Subcutaneous adipose tissue (tissue), 4 donors: ENCODE measurements around the gene SLC48A1. TPM values are rescaled to one million over a fixed set of nuclear protein-coding genes. Genes with fewer than 3 reads are reported as not detected.

Experiments used
- total RNA-seq, 4 donors: library from RNA; depleted of rRNA; stranded (reverse); fragments of >200 nt; gene quantifications; one replicate each; pipeline ENCODE4 v1.1.0, GENCODE V29; 2016
- TF ChIP-seq, protein P1 (sequence below): fragments of 450-650 bp; IDR thresholded peaks from one replicate; pipeline ENCODE4 v1.5.1; 2016; ENCODE audit warnings: low read depth, mild to moderate bottlenecking, control low read depth, antibody characterized with exemption, moderate library complexity

SLC48A1 gene
- total RNA-seq, result 10 to 100 TPM; 18.9 to 38.4 (median 21.4) TPM

DNA sequence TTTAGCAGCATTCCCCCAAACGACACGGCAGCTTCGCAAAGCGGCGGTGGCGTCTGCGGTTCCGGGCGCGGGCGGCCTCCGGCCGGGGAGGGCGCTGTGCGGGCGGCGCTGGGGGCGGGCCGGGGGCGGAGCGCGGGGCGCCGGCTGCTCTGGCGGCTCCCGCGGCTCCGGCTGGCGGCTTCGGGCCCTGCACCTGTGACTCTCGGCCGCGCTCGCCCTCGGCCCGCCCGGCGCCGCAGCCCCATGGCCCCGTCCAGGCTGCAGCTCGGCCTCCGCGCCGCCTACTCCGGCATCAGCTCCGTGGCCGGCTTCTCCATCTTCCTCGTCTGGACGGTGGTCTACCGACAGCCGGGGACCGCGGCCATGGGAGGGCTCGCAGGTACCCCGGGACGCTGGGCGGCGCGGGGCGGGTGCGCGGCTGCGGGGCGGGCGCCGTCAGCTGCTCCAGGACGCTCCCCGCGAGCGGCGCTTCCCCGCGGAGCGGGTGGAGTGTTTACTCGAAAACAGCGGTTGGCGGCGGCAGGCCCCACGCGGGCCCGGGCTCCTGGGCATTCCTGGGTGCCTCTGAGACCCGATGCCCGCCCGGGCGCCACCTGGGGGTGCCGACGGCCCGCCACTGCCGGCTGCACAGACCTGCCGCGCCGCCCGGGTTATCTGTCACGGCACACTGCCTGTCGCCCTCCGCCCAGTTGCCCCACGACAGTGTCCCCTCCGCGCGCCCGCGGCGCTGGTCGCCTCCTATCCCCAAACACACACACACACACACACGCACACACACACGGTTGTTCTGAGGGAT is at the start of gene SLC48A1:
Gene SLC48A1 (plus strand): TSS at position 177 of the 796 bp plus-strand sequence. CDS start 67 bp downstream, at position 244.
- TF ChIP-seq, protein P1, sequence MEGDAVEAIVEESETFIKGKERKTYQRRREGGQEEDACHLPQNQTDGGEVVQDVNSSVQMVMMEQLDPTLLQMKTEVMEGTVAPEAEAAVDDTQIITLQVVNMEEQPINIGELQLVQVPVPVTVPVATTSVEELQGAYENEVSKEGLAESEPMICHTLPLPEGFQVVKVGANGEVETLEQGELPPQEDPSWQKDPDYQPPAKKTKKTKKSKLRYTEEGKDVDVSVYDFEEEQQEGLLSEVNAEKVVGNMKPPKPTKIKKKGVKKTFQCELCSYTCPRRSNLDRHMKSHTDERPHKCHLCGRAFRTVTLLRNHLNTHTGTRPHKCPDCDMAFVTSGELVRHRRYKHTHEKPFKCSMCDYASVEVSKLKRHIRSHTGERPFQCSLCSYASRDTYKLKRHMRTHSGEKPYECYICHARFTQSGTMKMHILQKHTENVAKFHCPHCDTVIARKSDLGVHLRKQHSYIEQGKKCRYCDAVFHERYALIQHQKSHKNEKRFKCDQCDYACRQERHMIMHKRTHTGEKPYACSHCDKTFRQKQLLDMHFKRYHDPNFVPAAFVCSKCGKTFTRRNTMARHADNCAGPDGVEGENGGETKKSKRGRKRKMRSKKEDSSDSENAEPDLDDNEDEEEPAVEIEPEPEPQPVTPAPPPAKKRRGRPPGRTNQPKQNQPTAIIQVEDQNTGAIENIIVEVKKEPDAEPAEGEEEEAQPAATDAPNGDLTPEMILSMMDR, result no peak

DNA sequence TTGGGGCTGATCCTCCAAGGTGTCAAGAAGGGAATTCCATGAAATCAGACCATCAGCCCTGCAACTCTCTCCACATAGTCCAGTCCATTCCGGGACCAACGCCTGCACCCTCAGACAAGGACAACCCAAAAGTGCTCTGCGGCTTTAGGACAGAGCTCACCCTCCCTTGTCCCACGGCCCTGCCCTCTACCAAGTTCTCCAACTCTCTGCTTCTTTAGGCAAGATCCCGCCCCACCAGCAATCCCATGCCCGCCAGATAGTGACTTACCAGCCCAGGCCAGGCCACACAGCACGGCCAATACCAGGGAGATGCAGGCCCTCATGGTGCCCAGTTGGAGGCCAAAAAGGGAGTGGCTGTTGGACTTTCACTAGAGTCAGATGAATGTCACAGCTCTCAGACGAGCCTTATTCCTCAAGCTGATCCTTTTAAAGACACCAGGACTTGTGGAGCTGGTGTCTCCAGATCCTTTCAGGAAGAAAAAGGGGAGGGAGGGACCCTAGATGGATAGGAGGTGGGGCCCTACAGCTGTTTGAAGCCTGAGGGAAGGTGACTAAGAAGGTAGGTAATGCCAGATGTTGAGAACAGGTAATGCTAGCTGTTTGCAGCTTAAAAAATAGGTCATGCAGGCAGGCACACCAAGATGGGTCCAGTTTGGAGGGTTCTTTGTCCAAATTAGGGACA is 47.8 kb upstream of the SLC48A1 start, which contains the start of gene ENDOU:
Gene ENDOU (minus strand): TSS at position 400 of the 682 bp plus-strand sequence. CDS start 77 bp downstream, at position 323.
- TF ChIP-seq, protein P1, result no peak

DNA sequence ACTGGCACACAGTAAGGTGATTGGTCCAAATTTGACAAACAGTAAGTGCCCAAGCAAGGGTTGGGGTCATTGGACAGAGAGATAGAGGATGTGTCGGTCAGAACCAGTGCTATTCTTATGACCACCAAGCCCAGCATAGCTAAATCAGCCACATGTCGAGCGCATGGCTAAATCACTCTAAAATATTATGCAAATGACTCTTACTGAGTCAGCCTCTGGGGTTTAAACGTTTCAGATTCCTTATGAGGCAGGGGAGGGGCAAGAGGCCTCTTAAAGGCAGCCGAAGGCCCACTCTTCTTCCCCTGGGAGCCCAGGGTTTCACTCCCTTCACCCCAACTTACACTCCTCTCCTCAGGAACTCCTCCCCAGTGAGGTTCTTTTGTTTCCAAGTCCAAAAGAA is 47.1 kb upstream of the SLC48A1 start:
- TF ChIP-seq, protein P1, result no peak

DNA sequence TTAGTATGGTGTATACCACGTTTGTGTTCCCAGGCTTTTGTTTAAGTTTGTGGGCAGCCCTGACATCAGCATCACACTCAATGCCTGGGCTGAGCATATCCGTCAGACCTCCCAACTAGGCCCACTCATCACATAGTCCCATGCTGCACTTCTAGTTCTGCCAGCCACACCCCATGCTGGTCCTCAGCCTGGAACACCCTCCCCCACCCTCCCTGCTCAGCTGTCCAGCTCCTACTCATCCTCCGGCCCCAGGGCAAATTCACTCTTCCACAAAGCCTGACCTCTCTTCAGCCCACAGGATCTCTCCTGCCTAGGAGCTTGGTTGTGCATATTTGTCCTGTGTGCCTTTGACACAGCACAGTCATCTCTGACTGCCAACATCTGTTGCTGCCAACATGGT is 43.8 kb upstream of the SLC48A1 start:
- TF ChIP-seq, protein P1, result no peak

DNA sequence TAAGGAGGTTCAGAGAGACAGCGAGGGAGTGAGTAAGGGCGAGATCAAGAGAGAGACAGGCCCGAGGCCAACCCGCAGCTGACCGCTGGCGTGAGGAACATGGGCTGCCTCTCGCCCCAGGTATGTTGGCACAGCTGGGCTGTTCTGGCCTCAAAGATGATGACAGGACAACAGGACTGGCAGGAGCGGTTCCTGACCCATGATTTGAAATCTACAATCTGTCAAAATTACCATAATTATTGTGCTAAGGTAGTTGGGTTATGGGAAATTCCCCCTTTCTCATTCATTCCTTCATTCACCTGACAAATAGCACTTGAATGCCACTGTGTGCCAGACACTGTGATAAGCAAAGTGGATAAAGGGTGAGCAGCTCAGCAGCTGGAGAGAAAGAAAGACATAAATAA is 42.7 kb upstream of the SLC48A1 start:
- TF ChIP-seq, protein P1, result no peak

DNA sequence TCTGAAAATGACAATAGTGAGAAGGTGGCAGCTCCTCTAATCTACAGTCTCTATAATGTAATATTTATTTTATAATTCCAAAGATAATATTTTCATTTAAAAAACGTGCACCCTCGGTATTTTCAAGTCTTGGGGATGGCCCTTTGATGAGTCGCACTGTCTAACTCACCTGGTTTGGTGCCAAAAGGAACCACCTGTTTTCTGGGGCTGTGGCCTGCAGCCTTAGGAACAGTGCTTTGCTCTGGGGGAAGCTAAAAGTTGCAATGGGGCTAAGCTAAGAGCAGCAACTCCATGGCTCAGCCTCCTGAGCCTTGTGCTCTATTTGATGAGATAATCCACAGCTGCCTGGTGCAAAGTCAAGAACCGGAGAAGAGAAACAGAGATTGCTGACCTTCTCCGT is 41.3 kb upstream of the SLC48A1 start:
- TF ChIP-seq, protein P1, result no peak

DNA sequence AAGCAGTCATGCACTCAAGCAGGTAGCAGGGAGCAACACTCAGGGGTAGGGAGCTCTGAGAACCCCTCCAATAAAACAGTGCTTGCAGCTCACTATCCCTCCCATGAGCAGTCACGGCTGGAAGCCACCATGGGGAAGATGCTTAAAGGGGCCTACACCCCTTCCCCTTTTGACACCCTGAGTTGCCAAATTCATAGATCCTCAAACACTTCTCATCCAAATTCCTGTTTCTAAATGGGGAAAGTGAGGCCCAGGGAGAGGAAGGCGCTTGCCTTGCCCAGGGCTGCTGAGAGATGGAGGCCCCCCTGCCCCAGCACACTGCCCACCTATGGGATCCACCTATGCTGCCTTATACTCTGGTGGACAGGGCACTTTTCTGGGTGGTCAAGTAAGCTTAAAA is 40.5 kb upstream of the SLC48A1 start:
- TF ChIP-seq, protein P1, result no peak
